ENCODE results near the gene EAF2. TPM values are rescaled to one million over a fixed set of nuclear protein-coding genes. Genes with fewer than 3 reads are reported as not detected.

Gene EAF2
- total and polyA plus RNA-seq, 2 donors from 2014 or later = 13.9 to 43.6 TPM

- Histone ChIP-seq H3K36me3 (ENCODE audit: control insufficient read depth in 2 of 3, insufficient read depth in 3 of 3, low read length in 3 of 3) (peaks cover 0 to 10% (median 2%) of the 10 kb centered on the region in 3 donors), H3K9me3 (ENCODE audit: control insufficient read depth in 2 of 3, insufficient read depth in 1 of 3, low read length in 3 of 3) (no peaks in the 10 kb centered on the region), H3K4me3 (ENCODE audit: low read length in 3 of 3) (no peak overlapping the region), H3K4me1 (ENCODE audit: control insufficient read depth in 2 of 3, insufficient read depth in 2 of 3, low read depth in 1 of 3, low read length in 3 of 3) (no peaks in the 10 kb centered on the region), H3K27me3 (ENCODE audit: control insufficient read depth, insufficient read depth, low read length) (no peaks in the 10 kb centered on the region), H3K9ac (ENCODE audit: low read length in 3 of 3) (no peak overlapping the region), H3K27ac (ENCODE audit: low read depth in 2 of 2, low read length in 2 of 2) (no peak overlapping the region)
- FAIRE-seq (no peak), DNase-seq (no peak)
- no peak for TF ChIP-seq CTCF (IDR thresholded peaks at IDR 0.05; ENCODE audit: borderline replicate concordance, extremely low read depth, insufficient read depth)
- intact Hi-C loops (cut with DNase I) = no loop called here
Measured at GRCh38 chr3:121924734-121925133, 89.7 kb downstream of the EAF2 start.

- no peak overlapping the region for H3K27ac ChIP-seq (ENCODE audit: low read depth in 2 of 2, low read length in 2 of 2)
- H3K36me3 ChIP-seq (ENCODE audit: control insufficient read depth in 2 of 3, insufficient read depth in 3 of 3, low read length in 3 of 3) = peaks cover 0 to 14% (median 2%) of the 10 kb centered on the region in 3 donors
- no peaks in the 10 kb centered on the region for H3K9me3 ChIP-seq (ENCODE audit: control insufficient read depth in 2 of 3, insufficient read depth in 1 of 3, low read length in 3 of 3)
- FAIRE-seq (no peak), DNase-seq (no peak)
- no peaks in the 10 kb centered on the region for H3K27me3 ChIP-seq (ENCODE audit: control insufficient read depth, insufficient read depth, low read length)
- intact Hi-C loops (cut with DNase I) = no loop called here
- H3K4me3 ChIP-seq (ENCODE audit: low read length in 3 of 3) = no peak overlapping the region
- no peak overlapping the region for H3K9ac ChIP-seq (ENCODE audit: low read length in 3 of 3)
- H3K4me1 ChIP-seq (ENCODE audit: control insufficient read depth in 2 of 3, insufficient read depth in 2 of 3, low read depth in 1 of 3, low read length in 3 of 3) = no peaks in the 10 kb centered on the region
- TF ChIP-seq CTCF (IDR thresholded peaks at IDR 0.05; ENCODE audit: borderline replicate concordance, extremely low read depth, insufficient read depth) = no peak
Measured at GRCh38 chr3:121926380-121926779, 91.4 kb downstream of the EAF2 start.

Other genes with a start within 250 kb of the EAF2 start
- not detected for gene FBXO40, start 241.8 kb upstream of the EAF2 start, total RNA-seq
- not detected for gene FBXO40, start 241.8 kb upstream of the EAF2 start, polyA plus RNA-seq (ENCODE audit: insufficient read depth, low read depth, low replicate concordance)
- 102 TPM for gene HCLS1, start 174.3 kb upstream of the EAF2 start, total RNA-seq
- gene HCLS1, start 174.3 kb upstream of the EAF2 start, polyA plus RNA-seq (ENCODE audit: insufficient read depth, low read depth, low replicate concordance) = 11.7 TPM
- 79.7 TPM for gene GOLGB1, start 85.5 kb upstream of the EAF2 start, total RNA-seq
- 26.8 TPM for gene GOLGB1, start 85.5 kb upstream of the EAF2 start, polyA plus RNA-seq (ENCODE audit: insufficient read depth, low read depth, low replicate concordance)
- 16.9 TPM for gene IQCB1, start 149 bp upstream of the EAF2 start, total RNA-seq
- 12.9 TPM for gene IQCB1, start 149 bp upstream of the EAF2 start, polyA plus RNA-seq (ENCODE audit: insufficient read depth, low read depth, low replicate concordance)
- 21.8 TPM for gene SLC15A2, start 59.2 kb downstream of the EAF2 start, total RNA-seq
- 9.0 TPM for gene SLC15A2, start 59.2 kb downstream of the EAF2 start, polyA plus RNA-seq (ENCODE audit: insufficient read depth, low read depth, low replicate concordance)
- gene ILDR1, start 187.0 kb downstream of the EAF2 start, total RNA-seq = 17.7 TPM
- 11.9 TPM for gene ILDR1, start 187.0 kb downstream of the EAF2 start, polyA plus RNA-seq (ENCODE audit: insufficient read depth, low read depth, low replicate concordance)
- gene CD86, start 220.2 kb downstream of the EAF2 start, total RNA-seq = 6.3 TPM
- gene CD86, start 220.2 kb downstream of the EAF2 start, polyA plus RNA-seq (ENCODE audit: insufficient read depth, low read depth, low replicate concordance) = 1.3 TPM

Data from kidney (tissue), 14 donors.